Activated CD4-positive, alpha-beta T cell treated with anti-CD3 and anti-CD28 coated beads, Interleukin-2, amount 50 U/mL, for 1 hour (primary cell): ENCODE measurements around the gene SLC5A4.
A peak's percentile ranks its signal among the peaks of the same experiment; 100 is the strongest.

Experiments
- DNase-seq: peaks from one replicate; pipeline ENCODE4 v3.0.0-alpha.2; 2020

Gene SLC5A4

DNA sequence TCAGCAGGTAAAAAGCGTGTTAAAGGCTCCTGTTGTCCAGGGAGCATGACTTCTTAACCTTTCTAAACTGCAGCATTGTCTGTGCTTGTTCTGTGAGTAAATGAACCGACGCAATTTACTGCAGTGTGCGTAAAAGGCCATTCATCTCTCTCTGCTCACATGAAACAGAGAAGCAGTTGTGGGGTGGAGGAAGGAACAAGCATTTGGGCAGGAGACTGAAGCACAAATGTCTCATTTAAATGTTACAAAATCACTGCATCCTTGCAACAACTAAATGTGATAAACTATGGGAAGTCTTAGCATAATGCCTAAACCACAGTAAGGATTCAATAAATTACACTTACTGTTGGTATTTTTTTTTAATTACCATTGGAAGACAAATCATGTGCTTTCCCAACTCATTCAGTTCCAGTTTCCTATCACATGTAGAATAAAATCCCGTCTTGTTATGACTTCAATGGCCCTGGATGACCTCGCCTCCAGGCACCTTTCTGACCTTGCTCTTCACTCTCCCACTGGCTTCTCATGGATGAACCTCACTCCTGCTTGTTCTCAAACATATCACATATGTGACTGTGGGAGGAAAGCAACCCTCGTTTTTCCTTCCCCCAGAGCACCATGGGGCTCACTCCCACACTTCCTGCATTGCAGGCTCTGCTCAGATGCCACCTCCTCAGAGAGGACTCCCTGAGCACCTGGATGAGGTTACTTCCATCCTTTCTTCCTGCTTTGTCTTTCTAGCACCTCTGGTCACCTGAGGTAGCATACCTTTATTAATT, 28.6 kb downstream of the SLC5A4 start:
- DNase-seq, result no peak

- DNase-seq, result no peak
These were observed 32.2 kb downstream of the SLC5A4 start for GRCh38 chr22:32222991-32223390.

DNA sequence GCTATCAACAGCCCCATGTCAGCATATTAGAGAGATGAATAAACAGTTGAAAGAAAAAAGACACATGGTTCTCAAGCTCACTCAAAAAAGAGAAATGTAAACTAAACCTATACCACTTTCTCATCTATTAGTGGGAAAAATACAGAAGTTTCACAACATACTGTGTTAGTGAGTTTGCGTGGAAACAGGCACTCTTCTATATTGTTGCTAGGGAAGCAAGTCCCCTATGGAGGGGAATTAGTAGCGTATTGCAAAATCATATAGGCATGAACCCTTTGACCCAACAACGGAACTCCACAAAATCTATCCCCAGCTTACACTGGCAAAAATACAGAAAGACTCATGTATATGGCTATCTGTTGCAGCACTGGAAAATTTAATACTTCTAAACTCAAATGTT, 36.1 kb downstream of the SLC5A4 start:
- DNase-seq, result no peak

DNA sequence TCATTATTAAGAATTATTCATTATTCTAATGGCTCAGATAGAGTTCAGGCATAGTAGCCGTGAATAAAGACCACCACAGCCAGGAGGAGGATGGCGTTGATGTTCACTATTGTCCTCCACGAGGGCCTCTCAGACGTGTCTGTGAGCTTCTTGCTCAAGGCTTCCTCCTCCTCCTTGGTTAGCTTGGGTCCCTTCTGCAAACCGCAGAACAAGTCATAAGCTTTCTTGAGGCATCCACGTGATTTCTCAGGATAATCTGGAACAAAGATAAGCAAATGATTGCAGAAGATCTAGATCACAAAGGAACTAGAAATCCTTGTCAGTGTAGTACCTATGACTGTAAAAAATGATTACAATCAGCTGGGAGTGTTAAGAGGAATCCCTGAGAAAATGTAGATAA, 36.7 kb downstream of the SLC5A4 start:
- DNase-seq, result no peak

DNA sequence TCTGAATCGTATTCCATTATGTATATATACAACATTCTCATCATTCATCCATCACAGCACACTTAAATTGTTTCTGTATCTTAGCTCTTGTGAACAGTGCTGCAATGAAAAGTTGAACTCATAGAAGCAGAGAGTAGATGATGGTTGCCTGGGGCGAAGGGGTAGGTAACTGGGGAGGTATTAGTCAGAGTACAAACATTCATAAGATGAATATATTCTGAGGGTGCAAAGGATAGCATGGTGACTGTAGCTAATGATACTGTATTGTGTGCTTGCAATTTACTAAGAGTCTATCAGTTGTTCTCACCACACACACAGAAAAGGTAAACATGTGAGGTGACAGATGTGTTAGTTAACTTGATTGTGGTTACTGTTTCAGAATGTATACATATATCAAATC, 37.7 kb downstream of the SLC5A4 start:
- no peak for DNase-seq

DNA sequence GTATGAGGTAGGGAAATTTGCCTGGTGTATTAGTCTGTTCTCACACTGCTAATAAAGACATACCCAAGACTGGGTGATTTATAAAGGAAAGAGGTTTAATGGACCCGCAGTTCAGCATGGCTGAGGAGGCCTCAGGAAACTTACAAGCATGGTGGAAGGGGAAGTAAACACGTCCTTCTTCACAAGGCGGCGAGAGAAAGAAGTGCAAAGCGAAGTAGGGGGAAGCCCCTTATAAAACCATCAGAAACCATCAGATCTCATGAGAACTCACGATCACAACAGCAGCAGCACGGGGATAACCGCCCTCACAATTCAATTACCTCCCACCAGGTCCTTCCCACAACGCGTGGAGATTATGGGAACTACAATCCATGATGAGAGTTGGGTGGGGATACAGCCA, 38.2 kb downstream of the SLC5A4 start:
- no peak for DNase-seq

DNA sequence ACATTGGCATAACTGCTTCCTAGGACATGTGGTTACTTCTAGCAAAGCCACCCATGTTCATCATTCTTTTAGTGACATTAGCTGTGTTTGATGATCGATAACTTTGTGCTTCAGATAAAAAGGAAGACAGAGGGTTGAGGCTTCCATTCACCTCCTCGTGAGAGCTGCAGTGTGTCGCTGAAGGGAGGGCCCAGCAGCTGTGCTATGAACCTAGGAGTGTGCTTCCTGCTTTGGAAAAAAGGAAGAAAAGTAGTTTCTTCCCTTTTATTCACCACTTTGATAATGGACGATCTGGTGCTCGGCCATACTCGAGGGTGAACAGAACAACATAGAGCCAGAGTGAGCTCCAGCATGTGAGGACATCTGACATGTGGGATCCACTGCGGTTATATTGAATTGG, 44.1 kb downstream of the SLC5A4 start:
- DNase-seq, result no peak

DNA sequence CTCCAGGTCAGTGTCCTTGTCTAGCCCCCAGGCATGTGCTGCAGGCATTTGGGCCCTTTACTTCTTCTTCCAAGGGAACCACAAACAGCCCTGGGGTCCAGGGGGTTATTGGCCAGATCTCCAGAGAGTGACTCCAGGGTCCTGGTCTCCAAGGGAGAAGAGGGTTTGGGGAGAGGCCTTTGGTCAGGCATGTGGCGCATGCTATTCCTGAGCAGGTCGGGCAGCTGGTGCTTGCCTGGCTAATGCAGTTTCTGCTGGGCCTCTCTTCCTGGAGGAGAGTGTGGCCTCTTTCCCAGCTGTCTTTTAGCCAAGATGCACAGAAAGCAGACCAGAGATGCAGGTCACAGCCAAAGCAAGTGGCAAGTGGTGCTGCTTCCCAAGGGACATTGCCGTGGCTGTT, 46.5 kb downstream of the SLC5A4 start:
- no peak for DNase-seq

GRCh38 chr22:32207971-32208480, 47.1 kb downstream of the SLC5A4 start:
- no peak for DNase-seq

GRCh38 chr22:32206774-32207758, 48.1 kb downstream of the SLC5A4 start:
- peak; percentile 27 for DNase-seq

- no peak for DNase-seq
These were observed 49.0 kb downstream of the SLC5A4 start for GRCh38 chr22:32205974-32206773.

GRCh38 chr22:32204856-32205722, 50.1 kb downstream of the SLC5A4 start, which contains the start of gene RFPL2:
TSS of gene RFPL2 (minus strand) at chr22:32205073. CDS start at chr22:32202451, 2,622 bp downstream.
- DNase-seq, result no peak

DNA sequence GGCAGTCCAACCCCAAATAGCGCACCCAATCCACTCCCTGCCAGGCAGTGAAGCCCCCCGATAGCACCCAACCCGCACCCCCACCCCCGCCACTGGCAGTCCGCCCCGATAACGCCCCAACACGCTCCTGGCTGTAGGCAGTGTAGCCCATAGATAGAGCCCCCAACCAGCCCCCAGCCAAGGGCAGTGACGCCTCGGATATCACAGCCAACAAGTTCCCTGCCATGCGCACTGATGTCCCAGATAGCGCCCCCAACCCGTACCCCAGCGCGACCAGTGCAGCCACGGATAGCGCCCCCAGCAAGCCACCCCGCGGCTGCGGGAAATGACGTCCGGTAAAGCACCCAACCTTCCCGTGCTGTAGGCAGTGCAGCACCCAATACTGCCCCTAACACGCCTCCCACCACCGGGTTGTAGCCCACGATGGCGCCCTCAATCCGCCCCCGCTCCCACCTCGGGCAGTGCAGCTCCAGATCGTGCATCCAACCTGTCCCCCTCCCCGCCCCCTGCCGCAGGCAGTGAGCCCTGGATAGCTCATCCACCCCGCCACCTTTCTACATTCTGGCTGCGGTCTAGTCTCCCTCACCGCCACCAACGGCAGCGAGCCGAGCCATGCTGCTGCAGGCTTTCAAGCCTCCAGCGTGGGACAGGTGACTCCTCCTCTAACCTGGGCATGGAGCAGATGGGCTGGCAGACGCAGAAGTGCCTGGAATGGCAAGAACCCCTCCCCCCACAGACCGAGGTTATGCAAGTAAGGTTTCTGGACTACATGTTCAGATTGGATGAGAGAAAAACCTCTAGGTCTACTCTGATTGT, 50.9 kb downstream of the SLC5A4 start:
- no peak for DNase-seq

DNA sequence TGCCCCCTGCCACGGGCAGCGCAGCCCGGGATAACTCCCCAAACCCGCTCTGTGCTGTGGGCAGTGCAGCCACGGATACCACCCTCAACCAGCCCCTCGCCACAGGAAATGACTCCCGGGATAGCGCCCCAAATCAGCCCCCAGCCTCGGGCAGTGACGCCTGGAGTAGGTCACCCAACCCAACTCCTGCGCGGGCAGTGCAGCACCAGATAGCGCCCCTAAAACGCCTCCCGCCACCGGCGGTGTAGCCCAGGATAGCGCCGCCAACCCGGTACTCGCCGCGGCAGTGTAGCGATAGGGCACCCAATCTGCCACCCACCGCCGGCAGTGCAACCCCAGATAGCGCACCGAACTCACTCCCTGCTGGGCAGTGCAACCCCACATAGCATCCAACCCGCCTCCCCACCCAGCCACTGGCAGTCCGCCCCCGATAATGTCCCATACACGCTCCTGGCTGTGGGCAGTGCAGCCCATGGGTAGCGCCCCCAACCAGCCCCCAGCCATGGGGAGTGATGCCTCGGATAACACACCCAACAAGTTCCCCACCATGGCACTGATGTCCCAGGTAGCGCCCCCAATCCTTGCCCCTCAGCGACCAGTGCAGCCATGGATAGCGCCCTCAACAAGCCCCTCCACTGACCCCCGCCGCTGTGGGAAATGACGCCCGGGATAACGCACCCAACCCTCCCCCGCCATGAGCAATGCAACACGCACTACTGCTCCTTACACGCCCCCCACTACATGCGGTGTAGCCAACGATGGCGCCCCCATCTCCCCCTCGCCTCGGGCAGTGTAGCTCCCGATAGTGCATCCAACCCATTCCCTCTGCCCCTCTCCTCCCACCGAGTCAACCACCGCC, 51.7 kb downstream of the SLC5A4 start:
- no peak for DNase-seq

DNA sequence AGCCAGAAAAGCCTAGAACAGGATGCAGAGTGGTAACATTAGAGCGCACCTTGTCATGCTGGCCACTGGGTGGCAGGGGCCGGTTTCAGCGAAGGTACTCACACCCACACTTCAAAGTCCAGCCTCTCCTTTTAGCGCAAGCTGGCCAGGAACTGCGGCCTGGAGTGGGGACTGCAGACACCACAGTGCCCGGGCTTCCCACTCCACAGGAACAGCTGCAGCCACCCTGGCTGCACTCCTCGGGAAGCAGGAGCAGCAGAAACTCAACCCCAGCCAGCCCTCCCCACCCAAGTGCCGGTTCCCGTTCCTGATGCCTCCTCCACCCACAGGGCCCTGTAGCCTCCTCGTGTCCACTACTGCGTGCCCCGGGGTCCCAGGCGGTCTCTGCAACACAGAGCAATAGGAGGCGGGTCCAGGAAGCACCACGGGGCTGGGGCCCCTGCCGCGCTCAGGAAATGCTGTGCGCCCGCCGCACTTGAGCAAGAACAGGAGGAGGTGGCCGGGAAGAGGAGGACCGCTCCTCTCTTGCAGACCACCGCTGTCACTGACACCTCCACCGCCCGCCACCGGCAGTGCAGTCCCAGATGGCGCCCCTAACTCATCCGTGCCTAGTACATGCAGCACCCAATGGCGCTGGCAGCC, 52.5 kb downstream of the SLC5A4 start:
- peak; percentile 28 for DNase-seq

DNA sequence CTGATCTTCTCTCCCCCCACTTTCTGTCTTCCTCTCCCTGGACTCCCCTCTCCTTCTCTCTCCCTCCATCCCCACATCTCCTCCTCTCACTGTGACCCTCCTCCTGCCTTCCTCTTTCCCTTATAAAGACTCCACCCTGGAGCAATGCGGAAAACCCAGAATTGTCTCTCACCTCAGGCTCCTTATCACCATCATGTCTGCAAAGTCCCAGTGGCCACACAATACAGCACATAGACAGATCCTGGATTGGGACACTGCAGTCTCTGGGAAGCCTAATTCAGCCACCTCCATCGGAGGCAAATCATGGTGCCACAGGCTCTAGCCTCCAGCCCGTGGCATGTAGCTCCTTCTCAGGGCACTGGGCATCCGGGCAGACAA, 53.0 kb downstream of the SLC5A4 start:
- DNase-seq, result no peak

DNA sequence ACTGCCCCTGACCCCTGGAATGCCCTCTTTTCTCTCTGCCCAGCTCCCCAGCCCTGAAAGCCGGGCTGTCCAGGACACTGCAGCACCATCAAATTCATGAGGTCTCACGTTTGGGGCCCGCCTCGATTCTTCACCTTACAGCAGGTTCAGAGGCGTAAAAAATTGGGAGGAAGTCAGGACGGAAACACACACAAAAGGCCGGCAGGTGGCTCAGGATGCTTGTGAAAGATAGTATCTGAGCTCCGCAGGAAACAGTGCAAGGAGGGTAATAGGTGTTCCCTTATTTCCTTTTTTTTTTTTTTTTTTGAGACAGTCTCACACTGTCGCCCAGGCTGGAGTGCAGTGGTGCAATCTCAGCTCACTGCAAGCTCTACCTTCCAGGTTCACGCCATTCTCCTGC, 54.4 kb downstream of the SLC5A4 start:
- no peak for DNase-seq

DNA sequence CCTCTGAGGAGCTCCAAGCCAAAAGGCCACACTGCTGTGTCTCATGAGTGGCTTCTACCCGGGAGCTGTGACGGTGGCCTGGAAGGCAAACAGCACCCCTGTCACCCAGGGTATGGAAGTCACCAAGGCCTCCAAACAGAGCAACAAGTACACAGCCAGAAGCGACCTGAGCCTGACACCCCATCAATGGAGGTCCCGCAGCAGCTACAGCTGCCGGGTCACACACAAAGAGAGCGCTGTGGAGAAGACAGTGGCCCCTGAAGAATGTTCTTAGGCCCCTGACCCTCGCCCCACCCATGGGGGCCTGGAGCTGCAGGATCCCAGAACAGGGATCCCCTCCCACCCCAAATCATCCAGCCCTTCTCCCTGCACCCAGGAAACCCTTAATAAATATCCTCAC, 55.2 kb downstream of the SLC5A4 start:
- DNase-seq, result no peak

DNA sequence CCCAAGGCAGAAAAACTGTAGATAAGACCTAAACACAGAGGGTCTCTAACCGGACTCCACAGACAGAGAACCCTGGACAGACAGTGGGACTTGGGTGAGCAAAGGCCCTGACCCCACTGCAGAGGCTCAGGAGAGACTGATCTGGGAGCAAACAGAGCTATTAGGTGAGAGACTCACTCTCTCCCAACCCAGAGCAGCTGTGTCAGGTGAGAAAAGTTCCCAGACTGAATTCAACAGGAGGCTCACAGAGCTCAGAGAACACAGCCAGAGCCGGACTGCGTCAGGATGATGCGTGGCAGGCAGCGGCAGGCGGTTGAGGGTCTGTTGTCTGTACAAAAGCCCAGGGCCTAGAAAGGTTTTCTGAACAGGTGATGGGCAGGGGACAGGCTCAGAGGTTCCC, 55.8 kb downstream of the SLC5A4 start:
- no peak for DNase-seq
